HepG2 (cell line): ENCODE data around the gene NEIL1. TPM values are rescaled to one million over a fixed set of nuclear protein-coding genes. Genes with fewer than 3 reads are reported as not detected.

ENCODE experiments used
- ATF5 ChIP-seq: sonication (generic); formaldehyde crosslinking; IDR thresholded peaks from 2 replicates; pipeline ENCODE4 v1.4.0; 2020; ENCODE audit warnings: mild to moderate bottlenecking, low read depth, missing genetic modification reagents
- CTCF ChIP-seq: sonication (generic); formaldehyde crosslinking; IDR thresholded peaks from 2 replicates; pipeline ENCODE4 v1.5.0; 2020; ENCODE audit warnings: mild to moderate bottlenecking, missing genetic modification reagents, moderate library complexity
- DR1 ChIP-seq: sonication (generic); formaldehyde crosslinking; IDR thresholded peaks from 2 replicates; pipeline ENCODE4 v1.8.0; 2021; ENCODE audit warnings: mild to moderate bottlenecking, missing genetic modification reagents, inconsistent platforms
- HDAC2 ChIP-seq: sonication (generic); formaldehyde crosslinking; IDR thresholded peaks from 2 replicates; pipeline ENCODE4 v1.4.0; 2020; ENCODE audit warnings: missing genetic modification reagents
- HMGXB4 ChIP-seq, 2 experiments: sonication (generic) in 1 of 2; formaldehyde crosslinking in 1 of 2; IDR thresholded peaks; 2 replicates each; pipeline versions ENCODE4 v1.4.0 to v1.6.1; 2018 to 2020; ENCODE audit warnings: missing genetic modification reagents in 2 of 2, borderline replicate concordance in 1 of 2, low read depth in 1 of 2, mild to moderate bottlenecking in 1 of 2, missing biosample characterization in 1 of 2
- IKZF5 ChIP-seq: IDR thresholded peaks from 2 replicates; pipeline ENCODE4 v1.6.1; 2018; ENCODE audit warnings: missing genetic modification reagents, mild to moderate bottlenecking, missing compliant biosample characterization
- KDM3A ChIP-seq: IDR thresholded peaks from 2 replicates; pipeline ENCODE4 v1.6.1; 2018; ENCODE audit warnings: low read depth, missing compliant biosample characterization
- MEIS1 ChIP-seq: sonication (generic); formaldehyde crosslinking; IDR thresholded peaks from 2 replicates; pipeline ENCODE4 v1.9.0; 2021; ENCODE audit warnings: mild to moderate bottlenecking, missing genetic modification reagents, moderate library complexity, borderline replicate concordance
- NPAS2 ChIP-seq: sonication (generic); formaldehyde crosslinking; IDR thresholded peaks from 2 replicates; pipeline ENCODE4 v1.8.0; 2022; ENCODE audit warnings: mild to moderate bottlenecking, missing genetic modification reagents, borderline replicate concordance
- RAD51 ChIP-seq: fragments of 450-650 bp; IDR thresholded peaks from 2 replicates; pipeline ENCODE4 v1.6.1; 2016; ENCODE audit warnings: borderline replicate concordance
- ZBTB25 ChIP-seq: IDR thresholded peaks from 2 replicates; pipeline ENCODE4 v1.6.1; 2018; ENCODE audit warnings: missing genetic modification reagents
- ZHX1 ChIP-seq: sonication (generic); formaldehyde crosslinking; IDR thresholded peaks from 2 replicates; pipeline ENCODE4 v1.8.1; 2022; ENCODE audit warnings: low read depth, mild to moderate bottlenecking, missing genetic modification reagents
- ZNF589 ChIP-seq: sonication (generic); formaldehyde crosslinking; conservative IDR thresholded peaks from 2 replicates; pipeline ENCODE4 v1.8.0; 2022; ENCODE audit warnings: mild to moderate bottlenecking, moderate library complexity, missing genetic modification reagents
- ZNF704 ChIP-seq: sonication (generic); formaldehyde crosslinking; IDR thresholded peaks from 2 replicates; pipeline ENCODE4 v1.8.1; 2023; ENCODE audit warnings: mild to moderate bottlenecking, inconsistent platforms, moderate library complexity, missing genetic modification reagents, borderline replicate concordance
- ZNF878 ChIP-seq: sonication (generic); formaldehyde crosslinking; IDR thresholded peaks from 2 replicates; pipeline ENCODE4 v1.8.1; 2023; ENCODE audit warnings: mild to moderate bottlenecking, missing genetic modification reagents, moderate library complexity
- polyA plus RNA-seq, 8 experiments: library from polyadenylated mRNA; depleted of rRNA in 3 of 8; stranded (reverse) in 7 of 8; unstranded in 1 of 8; fragments of >200 nt; fragmentation: Illumina TruSeq in 4 of 8; extraction: Trizol in 4 of 8; gene quantifications; 2 replicates each; pipeline versions ENCODE4 v1.2.1 to v1.2.3, GENCODE V29; 2011 to 2016; ENCODE audit warnings: low read depth in 4 of 8, missing spikeins in 1 of 8, mixed read lengths in 1 of 8; ENCODE audit not compliant: insufficient read depth in 1 of 8
- total RNA-seq, 5 experiments: library from RNA; depleted of rRNA; stranded (reverse); fragments of >200 nt; fragmentation: Illumina TruSeq; extraction: Trizol; gene quantifications; 2 replicates each; pipeline ENCODE4 v1.2.3, GENCODE V29; 2016; ENCODE audit warnings: low read depth in 1 of 5

Gene NEIL1
- total and polyA plus RNA-seq, 2 of the 13 experiments (the other 11 are each of a cell fraction or from before 2014, with no cell fraction given): 10.4 to 15.5 TPM

GRCh38 chr15:75335705-75336355 lies 11.0 kb upstream of the NEIL1 start, which contains the start of gene COMMD4 (continued):
- TF ChIP-seq CTCF (CRISPR knock-in tag): peak; percentile 29; the same call in 1 of the 2 replicates
- TF ChIP-seq DR1 (CRISPR knock-in tag): 0 out of 2 replicates have a peak, but pooled peaks have one; percentile 42
- no peak for TF ChIP-seq ZNF878 (CRISPR knock-in tag)
- TF ChIP-seq NPAS2 (CRISPR knock-in tag): no peak
- peak; percentile 99 for TF ChIP-seq RAD51
- TF ChIP-seq ZNF704 (CRISPR knock-in tag): peak; percentile 68; the same call in 1 of the 2 replicates
- TF ChIP-seq ZBTB25 (CRISPR knock-in tag): peak; percentile 78
- TF ChIP-seq IKZF5 (CRISPR knock-in tag): peak; percentile 92
- TF ChIP-seq KDM3A (CRISPR knock-in tag): peak; percentile 92
- TF ChIP-seq ATF5: no peak
- no peak for TF ChIP-seq MEIS1 (CRISPR knock-in tag)
- TF ChIP-seq HDAC2 (CRISPR knock-in tag): peak; percentile 90
- no peak for TF ChIP-seq ZHX1 (CRISPR knock-in tag)
- no peak for TF ChIP-seq ZNF589 (CRISPR knock-in tag)
- TF ChIP-seq HMGXB4 (CRISPR knock-in tag; IDR thresholded peaks at IDR 0.05; ENCODE audit: borderline replicate concordance in 1 of 2, low read depth in 1 of 2): peak; percentile 52 to 78; a peak in 3 of 4 replicates
